Mesenchymal stem cell (in vitro differentiated cells and primary cell): ENCODE measurements around the gene HIVEP3.
A peak's percentile ranks its signal among the peaks of the same experiment; 100 is the strongest.

Source experiments
- DNase-seq: peaks from one replicate; pipeline ENCODE4 v3.0.0-alpha.2; 2013
- H2AFZ ChIP-seq: one replicate; pipeline ENCODE4 v1.6.1; 2013; ENCODE audit warnings: low read depth, mild to moderate bottlenecking, control low read depth, inconsistent platforms, low read length, moderate library complexity
- H2AK5ac ChIP-seq: 2 replicates; pipeline ENCODE4 v1.6.1; 2013; ENCODE audit warnings: low read length, moderate library complexity, mild to moderate bottlenecking, inconsistent platforms; ENCODE audit not compliant: severe bottlenecking
- H2BK120ac ChIP-seq: one replicate; pipeline ENCODE4 v1.6.1; 2013; ENCODE audit warnings: low read depth, mild to moderate bottlenecking, inconsistent platforms, low read length, moderate library complexity
- H2BK12ac ChIP-seq, 2 experiments: one replicate each; pipeline ENCODE4 v1.6.1; 2013; ENCODE audit warnings: inconsistent platforms in 2 of 2, low read length in 2 of 2, mild to moderate bottlenecking in 2 of 2, moderate library complexity in 2 of 2, control low read depth in 1 of 2
- H2BK15ac ChIP-seq: one replicate; pipeline ENCODE4 v1.6.1; 2013; ENCODE audit warnings: mild to moderate bottlenecking, low read depth, inconsistent platforms; ENCODE audit not compliant: poor library complexity, severe bottlenecking
- H2BK5ac ChIP-seq: 2 replicates; pipeline ENCODE4 v1.6.1; 2013; ENCODE audit warnings: low read depth, mild to moderate bottlenecking, low read length, control low read depth, inconsistent platforms; ENCODE audit not compliant: poor library complexity, severe bottlenecking
- H3K14ac ChIP-seq, 2 experiments: one replicate each; pipeline ENCODE4 v1.6.1; 2013; ENCODE audit warnings: inconsistent platforms in 2 of 2, low read length in 2 of 2, control low read depth in 1 of 2, mild to moderate bottlenecking in 1 of 2, moderate library complexity in 1 of 2
- H3K18ac ChIP-seq, 2 experiments: one replicate each; pipeline ENCODE4 v1.6.1; 2013; ENCODE audit warnings: inconsistent platforms in 2 of 2, low read length in 2 of 2, control low read depth in 1 of 2, low read depth in 1 of 2, mild to moderate bottlenecking in 1 of 2
- H3K23ac ChIP-seq, 2 experiments: one replicate each; pipeline ENCODE4 v1.6.1; 2013; ENCODE audit warnings: inconsistent platforms in 2 of 2, low read length in 2 of 2, mild to moderate bottlenecking in 2 of 2, moderate library complexity in 2 of 2, control low read depth in 1 of 2
- H3K27ac ChIP-seq: 2 replicates; pipeline ENCODE4 v1.5.1; 2013; ENCODE audit warnings: mild to moderate bottlenecking, moderate library complexity, low read length, control low read depth, inconsistent platforms; ENCODE audit not compliant: poor library complexity, severe bottlenecking
- H3K27me3 ChIP-seq, 2 experiments: 2 replicates each; pipeline versions ENCODE4 v1.6.1 to v1.7.0; 2013; ENCODE audit warnings: low read length in 2 of 2, mild to moderate bottlenecking in 2 of 2, moderate library complexity in 2 of 2, control low read depth in 1 of 2, inconsistent platforms in 1 of 2; ENCODE audit not compliant: control insufficient read depth in 1 of 2, insufficient read depth in 1 of 2
- H3K36me3 ChIP-seq, 2 experiments: 2 replicates each; pipeline versions ENCODE4 v1.6.1 to v1.7.0; 2013; ENCODE audit warnings: low read length in 2 of 2, control low read depth in 1 of 2, inconsistent platforms in 1 of 2, low read depth in 1 of 2, mild to moderate bottlenecking in 1 of 2; ENCODE audit not compliant: insufficient read depth in 2 of 2, control insufficient read depth in 1 of 2
- H3K4ac ChIP-seq, 2 experiments: one replicate each; pipeline ENCODE4 v1.6.1; 2013; ENCODE audit warnings: inconsistent platforms in 2 of 2, low read length in 2 of 2, mild to moderate bottlenecking in 2 of 2, moderate library complexity in 2 of 2, control low read depth in 1 of 2, low read depth in 1 of 2
- H3K4me1 ChIP-seq: 2 replicates; pipeline ENCODE4 v1.6.1; 2013; ENCODE audit warnings: low read depth, low read length, control low read depth; ENCODE audit not compliant: control insufficient read depth, insufficient read depth
- H3K4me2 ChIP-seq: 2 replicates; pipeline ENCODE4 v1.6.1; 2013; ENCODE audit warnings: low read length, mild to moderate bottlenecking, inconsistent platforms; ENCODE audit not compliant: poor library complexity, severe bottlenecking
- H3K4me3 ChIP-seq, 2 experiments: 2 replicates each; pipeline versions ENCODE4 v1.5.1 to v1.7.0; 2013; ENCODE audit warnings: low read length in 2 of 2, mild to moderate bottlenecking in 2 of 2, control low read depth in 1 of 2, low read depth in 1 of 2; ENCODE audit not compliant: insufficient read depth in 1 of 2
- H3K79me1 ChIP-seq: replicated peaks from 2 replicates; pipeline ENCODE4 v1.6.1; 2013; ENCODE audit warnings: mild to moderate bottlenecking, control low read depth, low read length, inconsistent platforms; ENCODE audit not compliant: poor library complexity, severe bottlenecking
- H3K9ac ChIP-seq: 2 replicates; pipeline ENCODE4 v1.7.0; 2013; ENCODE audit warnings: mild to moderate bottlenecking, low read length, moderate library complexity
- H3K9me3 ChIP-seq: 2 replicates; pipeline ENCODE4 v1.7.0; 2013; ENCODE audit warnings: mild to moderate bottlenecking, low read length; ENCODE audit not compliant: control insufficient read depth
- H4K8ac ChIP-seq: one replicate; pipeline ENCODE4 v1.6.1; 2013; ENCODE audit warnings: inconsistent platforms, mild to moderate bottlenecking, low read length, moderate library complexity
- H4K91ac ChIP-seq: one replicate; pipeline ENCODE4 v1.6.1; 2013; ENCODE audit warnings: mild to moderate bottlenecking, low read length, inconsistent platforms
- WGBS: methylation state at CpG from one replicate; pipeline ENCODE4 v1.1.7; 2013; ENCODE audit warnings: mixed read lengths; 5-methylcytosine and 5-hydroxymethylcytosine counted together

Gene HIVEP3

GRCh38 chr1:41742219-41742618 is 176.5 kb downstream of the HIVEP3 start:
- DNase-seq: peak; percentile 4
- Histone ChIP-seq H3K4ac (no peak overlapping the region), H2BK12ac (no peak overlapping the region), H4K8ac (no peak overlapping the region), H3K4me2 (no peak overlapping the region), H4K91ac (no peak overlapping the region), H3K14ac (no peak overlapping the region), H3K79me1 (peaks cover 14% of the 10 kb centered on the region), H3K23ac (no peak overlapping the region), H2AK5ac (peak overlapping the region; percentile 41), H3K9ac (no peak overlapping the region), H2BK120ac (no peak overlapping the region), H3K36me3 (no peaks in the 10 kb centered on the region), H3K9me3 (no peaks in the 10 kb centered on the region), H3K18ac (no peak overlapping the region), H3K27ac (peak overlapping the region; percentile 52), H2BK5ac (no peak overlapping the region), H3K4me3 (no peak overlapping the region), H2AFZ (no peak overlapping the region), H3K4me1 (peaks cover 25% of the 10 kb centered on the region), H3K27me3 (peaks cover 0 to 4% of the 10 kb centered on the region in 2 experiments), H2BK15ac (no peak overlapping the region)
- WGBS: 89% methylated on average over 4 of the region's 5 CpGs

- Histone ChIP-seq H3K14ac (no peak overlapping the region), H3K18ac (no peak overlapping the region), H4K8ac (no peak overlapping the region), H3K27me3 (peaks cover 0 to 4% of the 10 kb centered on the region in 2 experiments), H3K4me3 (no peak overlapping the region), H2BK12ac (no peak overlapping the region), H3K23ac (no peak overlapping the region), H2AFZ (no peak overlapping the region), H2BK15ac (no peak overlapping the region), H3K79me1 (peaks cover 15% of the 10 kb centered on the region), H2BK120ac (no peak overlapping the region), H3K9ac (no peak overlapping the region), H2AK5ac (peak overlapping the region; percentile 78), H3K36me3 (no peaks in the 10 kb centered on the region), H2BK5ac (no peak overlapping the region), H3K27ac (no peak overlapping the region), H3K4ac (no peak overlapping the region), H3K9me3 (no peaks in the 10 kb centered on the region), H4K91ac (peak overlapping the region; percentile 53), H3K4me2 (no peak overlapping the region), H3K4me1 (peaks cover 25% of the 10 kb centered on the region)
- WGBS: 86% methylated on average over 6 of the region's 7 CpGs
- no peak for DNase-seq
Measured at GRCh38 chr1:41741244-41741643, 177.5 kb downstream of the HIVEP3 start.

GRCh38 chr1:41740630-41741239 is 178.0 kb downstream of the HIVEP3 start:
- no peak overlapping the region for H2BK15ac ChIP-seq
- H2AK5ac ChIP-seq: peak overlapping the region; percentile 11
- H3K36me3 ChIP-seq: no peaks in the 10 kb centered on the region
- H3K4me3 ChIP-seq: no peak overlapping the region
- H2AFZ ChIP-seq: no peak overlapping the region
- H2BK5ac ChIP-seq: no peak overlapping the region
- peaks cover 19% of the 10 kb centered on the region for H3K79me1 ChIP-seq
- no peak overlapping the region for H3K4ac ChIP-seq
- no peak overlapping the region for H3K18ac ChIP-seq
- peaks cover 25% of the 10 kb centered on the region for H3K4me1 ChIP-seq
- H2BK12ac ChIP-seq: no peak overlapping the region
- no peak overlapping the region for H3K14ac ChIP-seq
- 56% methylated on average over 4 of the region's 5 CpGs for WGBS
- H3K23ac ChIP-seq: no peak overlapping the region
- no peak overlapping the region for H4K91ac ChIP-seq
- no peak for DNase-seq
- H3K9ac ChIP-seq: no peak overlapping the region
- no peak overlapping the region for H3K4me2 ChIP-seq
- H2BK120ac ChIP-seq: no peak overlapping the region
- no peaks in the 10 kb centered on the region for H3K9me3 ChIP-seq
- no peak overlapping the region for H3K27ac ChIP-seq
- H4K8ac ChIP-seq: no peak overlapping the region
- H3K27me3 ChIP-seq: peaks cover 0 to 9% of the 10 kb centered on the region in 2 experiments

GRCh38 chr1:41740058-41740457 is 178.7 kb downstream of the HIVEP3 start:
- no peak overlapping the region for H3K4me3 ChIP-seq
- H2BK15ac ChIP-seq: no peak overlapping the region
- no peak overlapping the region for H3K4me2 ChIP-seq
- H3K23ac ChIP-seq: no peak overlapping the region
- H4K91ac ChIP-seq: no peak overlapping the region
- 87% methylated on average over 5 of the region's 5 CpGs for WGBS
- H2BK12ac ChIP-seq: no peak overlapping the region
- no peak overlapping the region for H3K4ac ChIP-seq
- H3K14ac ChIP-seq: no peak overlapping the region
- peaks cover 25% of the 10 kb centered on the region for H3K4me1 ChIP-seq
- H2AFZ ChIP-seq: no peak overlapping the region
- no peaks in the 10 kb centered on the region for H3K36me3 ChIP-seq
- no peak overlapping the region for H3K27ac ChIP-seq
- no peak overlapping the region for H2BK5ac ChIP-seq
- H3K9me3 ChIP-seq: no peaks in the 10 kb centered on the region
- no peak overlapping the region for H2AK5ac ChIP-seq
- H3K9ac ChIP-seq: no peak overlapping the region
- peaks cover 19% of the 10 kb centered on the region for H3K79me1 ChIP-seq
- no peak overlapping the region for H4K8ac ChIP-seq
- H3K27me3 ChIP-seq: peaks cover 0 to 15% of the 10 kb centered on the region in 2 experiments
- no peak for DNase-seq
- H3K18ac ChIP-seq: no peak overlapping the region
- H2BK120ac ChIP-seq: no peak overlapping the region
